Putamen (tissue), 1 donor: ENCODE results near the gene GRN.
A peak's percentile ranks its signal among the peaks of the same experiment; 100 is the strongest.

Experiments used
- DNase-seq: peaks from one replicate; pipeline ENCODE4 v3.0.0-alpha.2; 2016; ENCODE audit warnings: low spot score

The GRN gene

GRCh38 chr17:44344939-44345453 is at the start of gene GRN:
Gene GRN (plus strand): TSS chr17:44345302. CDS start chr17:44349165, 3,863 bp downstream.
- peak; percentile 99 for DNase-seq

- DNase-seq = no peak
Observed at GRCh38 chr17:44297975-44298374, 47.1 kb upstream of the GRN start.

DNA sequence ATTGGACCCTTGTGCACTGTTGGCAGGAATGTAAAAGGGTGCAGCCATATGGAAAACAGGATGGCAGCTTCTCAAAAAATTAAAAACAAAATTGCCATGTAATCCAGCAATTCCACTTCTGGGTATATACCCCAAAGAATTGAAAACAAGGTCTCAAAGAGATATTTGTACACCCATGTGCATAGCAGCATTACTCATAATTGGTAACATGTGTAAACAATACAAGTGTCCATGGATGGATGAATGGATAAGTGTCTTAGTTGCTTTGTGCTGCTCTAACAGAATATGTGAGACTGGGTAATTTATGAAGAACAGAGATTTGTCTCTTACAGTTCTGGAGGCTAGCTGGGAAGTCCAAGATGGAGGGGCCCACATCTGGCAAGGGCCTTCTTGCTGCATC is 40.5 kb upstream of the GRN start:
- DNase-seq = no peak

DNA sequence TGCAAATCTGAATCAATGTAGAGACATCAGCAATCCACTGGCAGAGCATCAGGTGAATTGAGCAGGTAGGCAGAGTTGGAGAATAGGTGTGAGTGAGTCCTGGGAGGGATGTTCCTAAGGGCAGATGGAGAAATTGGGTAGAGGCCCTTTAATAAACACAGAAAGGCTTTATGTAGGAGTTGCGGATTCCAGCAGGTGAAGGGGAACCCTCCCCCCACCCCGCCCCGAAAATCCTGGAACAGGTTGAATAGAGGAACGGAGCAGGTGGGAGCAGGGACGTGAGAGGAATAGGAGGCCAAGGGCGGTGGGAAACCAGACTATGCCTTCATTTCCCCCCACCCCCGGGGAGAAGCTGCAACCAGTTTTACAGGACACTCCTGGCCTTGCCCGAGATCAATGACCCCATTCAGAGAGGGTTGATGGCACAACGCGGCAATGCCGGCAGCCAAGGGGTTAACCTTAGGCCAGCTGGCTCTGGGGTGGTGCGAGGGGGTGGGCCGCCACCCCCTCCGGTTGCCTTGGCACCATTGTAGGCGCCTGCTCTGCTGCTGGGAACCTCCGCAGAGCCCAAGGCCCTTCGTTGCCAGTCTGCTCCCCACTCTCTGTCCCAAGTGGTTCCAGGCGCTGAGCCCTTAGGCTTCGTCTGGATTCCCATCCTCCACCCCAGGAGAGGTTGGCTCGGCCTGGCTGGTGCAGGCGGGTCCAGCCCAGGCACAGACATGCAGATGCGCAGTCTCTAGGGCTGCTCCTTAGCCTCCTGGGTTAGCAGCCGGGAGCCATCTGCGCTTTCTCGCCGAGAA is 37.5 kb upstream of the GRN start:
- DNase-seq = peak; percentile 86

DNA sequence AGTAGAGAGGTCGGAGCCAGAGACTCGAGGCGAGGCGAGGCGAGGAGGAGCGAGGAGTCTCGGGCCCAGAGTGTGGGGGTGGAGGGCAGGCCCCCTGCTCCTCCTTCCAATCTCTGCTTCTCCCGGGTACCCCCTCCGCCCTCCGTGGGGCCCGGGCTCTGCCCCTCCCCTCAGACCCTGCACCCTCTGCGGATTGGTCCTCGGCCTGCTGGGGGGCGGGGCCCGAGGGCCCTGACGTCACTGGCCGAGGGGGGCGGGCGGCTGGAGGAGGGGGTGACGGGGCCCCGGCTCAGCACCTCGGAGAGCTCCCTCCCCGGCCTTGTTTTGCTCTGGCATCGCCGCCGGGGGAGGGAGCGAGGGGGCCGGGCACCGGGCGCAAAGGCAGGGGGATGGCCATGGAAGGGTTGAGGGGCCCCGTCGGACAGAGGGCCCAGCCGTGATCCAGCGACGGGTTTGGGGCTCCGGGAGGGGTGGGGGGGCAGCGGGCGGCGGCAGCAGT is 36.7 kb upstream of the GRN start, which contains the start of gene RUNDC3A:
TSS of gene RUNDC3A (plus strand) at position 282 of the 499 bp plus-strand sequence. CDS start 232 bp downstream, outside the sequence.
- peak; percentile 96 for DNase-seq

DNA sequence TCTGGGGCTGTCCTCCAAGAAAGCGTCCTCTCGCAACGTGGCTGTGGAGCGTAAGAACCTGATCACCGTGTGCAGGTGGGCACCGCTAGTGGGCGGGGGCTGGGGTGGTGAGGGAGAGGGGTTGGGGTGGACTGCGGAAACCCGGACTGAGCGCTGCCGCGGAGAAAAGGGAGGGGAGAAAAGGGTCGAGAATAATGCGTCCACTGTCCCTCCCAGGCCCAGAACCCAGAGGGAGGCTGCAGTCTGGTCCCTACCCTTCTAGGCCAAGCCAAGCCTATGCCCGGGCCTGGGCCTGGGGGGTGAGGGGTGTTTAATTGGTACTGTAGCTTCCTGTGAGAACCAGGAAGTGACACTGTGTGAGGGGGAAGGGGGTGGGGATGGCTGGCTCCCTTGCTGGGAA is 36.2 kb upstream of the GRN start:
- DNase-seq = peak; percentile 50

GRCh38 chr17:44309472-44309871 is 35.6 kb upstream of the GRN start:
- DNase-seq = no peak

DNA sequence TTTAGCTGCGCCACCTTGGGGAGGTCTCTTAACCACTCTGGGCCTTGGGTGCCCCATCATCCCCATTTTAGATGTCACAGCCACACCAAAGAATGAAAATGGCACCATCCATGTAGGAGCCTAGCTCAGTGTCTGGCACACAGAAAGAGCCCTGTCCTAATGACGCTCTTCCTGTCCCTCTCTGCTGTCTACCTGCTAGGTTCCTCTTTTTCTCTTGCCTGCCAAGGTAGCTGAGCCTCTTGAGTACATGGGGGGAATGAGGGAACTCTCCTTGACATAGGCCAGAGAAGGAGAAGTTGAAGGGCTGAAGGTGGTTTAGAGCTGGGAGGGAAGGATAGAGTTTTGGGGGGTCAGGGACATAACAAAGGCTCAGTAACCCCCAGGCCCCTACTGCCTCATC is 34.9 kb upstream of the GRN start:
- no peak for DNase-seq

DNA sequence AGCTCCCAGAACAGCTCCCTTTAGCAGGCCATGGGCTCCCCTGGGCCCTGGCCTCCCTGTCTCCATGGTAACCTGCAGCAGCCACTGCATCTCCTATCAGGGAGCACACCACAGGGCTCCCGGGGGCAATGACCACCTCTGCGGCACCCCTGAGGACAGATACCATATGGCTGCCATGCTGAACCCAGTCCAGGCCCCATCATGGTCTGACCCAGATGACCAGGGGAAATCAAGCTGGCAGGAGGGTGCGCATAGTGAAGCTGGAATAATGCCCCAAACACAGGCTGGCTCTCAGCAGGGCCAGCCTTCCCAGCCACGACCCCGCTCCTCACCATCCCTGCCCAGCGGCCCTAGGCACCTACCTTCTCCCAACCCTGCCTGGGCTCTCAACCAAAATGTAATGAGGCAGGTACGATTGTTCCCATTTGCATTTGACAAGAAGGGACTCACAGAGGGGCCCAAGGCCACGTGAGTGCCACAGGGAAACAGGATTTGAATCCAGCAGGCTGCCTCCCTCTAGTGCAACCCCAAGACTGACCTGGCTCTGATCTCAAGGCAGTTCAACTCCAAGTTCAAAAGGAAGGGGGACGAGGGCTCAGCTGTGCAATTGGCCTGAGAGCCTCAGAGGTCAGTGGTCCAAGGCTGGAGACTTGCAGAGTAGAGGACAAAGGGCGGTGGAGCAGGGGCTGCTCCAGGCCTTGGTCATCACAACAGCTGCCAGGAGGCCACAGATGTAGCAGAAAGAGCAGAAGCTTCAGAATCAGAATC is 34.3 kb upstream of the GRN start:
- no peak for DNase-seq

DNA sequence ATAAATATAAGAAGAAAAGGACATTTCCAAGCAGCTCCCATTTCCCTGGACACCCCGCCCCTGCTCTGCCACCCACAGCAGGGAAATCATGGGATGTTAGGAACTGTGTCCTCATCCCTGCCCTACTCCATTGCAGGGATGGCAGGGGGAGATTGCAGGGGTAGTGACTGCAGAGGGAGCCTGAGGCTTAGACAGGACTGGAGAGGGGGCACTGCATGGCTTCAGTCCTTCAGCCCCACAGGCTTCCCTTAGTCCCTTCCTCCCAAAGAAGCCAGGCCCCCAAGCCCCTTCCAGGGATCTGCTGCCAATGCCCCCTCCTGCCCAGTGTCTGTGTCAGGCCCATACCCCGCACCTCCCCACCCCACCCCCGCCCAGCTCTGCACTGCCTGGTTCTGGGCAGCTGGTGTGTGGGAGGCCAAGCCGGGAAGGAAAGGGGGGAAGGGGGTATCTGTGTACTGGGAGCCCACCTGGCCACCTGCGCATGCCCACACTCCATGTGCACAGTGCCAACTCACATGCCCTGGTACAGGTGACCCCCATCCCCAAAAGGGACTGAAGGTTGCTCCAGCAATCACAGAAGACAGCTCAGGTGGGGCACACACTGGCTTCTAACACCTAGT is 33.4 kb upstream of the GRN start:
- no peak for DNase-seq

- no peak for DNase-seq
Observed at GRCh38 chr17:44312396-44313104, 32.6 kb upstream of the GRN start.

DNA sequence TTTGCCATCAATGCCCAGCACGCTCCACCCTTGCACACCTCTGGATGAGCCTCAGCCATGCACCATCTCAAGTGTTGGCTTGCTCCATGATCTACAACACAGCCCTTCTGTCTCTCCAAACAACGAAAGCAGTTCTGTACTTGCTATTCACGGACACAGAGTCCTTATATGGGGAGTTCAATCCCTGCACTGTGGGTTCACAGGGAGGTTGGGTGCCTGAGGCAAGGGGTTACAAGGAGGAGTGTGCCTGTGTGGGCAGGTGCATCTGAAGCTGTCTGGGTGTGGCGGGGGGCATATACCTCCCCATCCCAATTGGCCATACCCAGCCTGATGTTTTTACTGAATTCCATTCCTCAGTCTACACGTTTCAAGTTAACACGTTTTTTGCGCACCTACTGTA is 31.1 kb upstream of the GRN start:
- no peak for DNase-seq

DNA sequence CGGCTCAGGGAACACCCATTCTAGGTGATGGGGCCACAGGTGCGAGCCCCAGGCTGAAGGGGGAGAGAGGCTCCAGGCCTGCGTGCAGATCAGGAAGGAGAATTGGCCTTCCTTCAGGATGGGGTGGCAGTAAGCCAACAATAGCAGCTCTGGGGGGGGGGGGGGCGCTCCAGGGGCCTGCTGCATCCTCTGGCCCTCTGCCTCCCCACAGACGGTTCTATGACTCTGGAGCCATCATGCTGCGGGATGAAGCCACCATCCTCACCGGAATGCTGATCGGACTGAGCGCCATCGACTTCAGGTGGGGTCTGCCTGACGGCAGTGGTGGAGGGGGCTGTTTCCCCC is 30.6 kb upstream of the GRN start:
- DNase-seq = no peak

DNA sequence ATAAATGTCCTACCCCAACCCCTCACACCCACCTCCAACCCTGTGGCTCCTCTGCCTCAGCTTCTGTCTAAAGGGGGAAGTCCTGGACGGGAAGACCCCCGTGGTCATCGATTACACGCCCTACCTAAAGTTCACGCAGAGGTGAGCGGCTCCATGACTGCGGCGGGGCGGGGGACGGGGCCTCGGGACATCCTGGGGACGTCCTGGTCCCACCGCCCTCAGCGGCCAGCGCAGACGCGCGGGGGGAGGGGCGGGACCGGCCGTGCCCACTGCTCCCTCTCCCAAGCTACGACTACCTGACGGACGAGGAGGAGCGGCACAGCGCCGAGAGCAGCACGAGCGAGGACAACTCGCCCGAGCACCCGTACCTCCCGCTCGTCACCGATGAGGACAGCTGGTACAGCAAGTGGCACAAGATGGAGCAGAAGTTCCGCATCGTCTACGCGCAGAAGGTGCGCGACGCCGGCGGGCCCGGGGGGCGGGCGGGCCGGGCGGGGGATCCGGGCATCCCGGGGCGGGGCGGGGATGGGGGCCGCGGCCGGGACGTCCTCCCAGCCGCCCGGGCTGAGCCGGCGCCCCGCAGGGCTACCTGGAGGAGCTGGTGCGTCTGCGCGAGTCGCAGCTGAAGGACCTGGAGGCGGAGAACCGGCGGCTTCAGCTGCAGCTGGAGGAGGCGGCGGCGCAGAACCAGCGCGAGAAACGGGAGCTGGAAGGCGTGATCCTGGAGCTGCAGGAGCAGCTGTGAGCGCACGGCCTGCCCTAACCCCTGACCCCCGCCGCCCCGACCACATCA is 30.0 kb upstream of the GRN start:
- peak; percentile 45 for DNase-seq

DNA sequence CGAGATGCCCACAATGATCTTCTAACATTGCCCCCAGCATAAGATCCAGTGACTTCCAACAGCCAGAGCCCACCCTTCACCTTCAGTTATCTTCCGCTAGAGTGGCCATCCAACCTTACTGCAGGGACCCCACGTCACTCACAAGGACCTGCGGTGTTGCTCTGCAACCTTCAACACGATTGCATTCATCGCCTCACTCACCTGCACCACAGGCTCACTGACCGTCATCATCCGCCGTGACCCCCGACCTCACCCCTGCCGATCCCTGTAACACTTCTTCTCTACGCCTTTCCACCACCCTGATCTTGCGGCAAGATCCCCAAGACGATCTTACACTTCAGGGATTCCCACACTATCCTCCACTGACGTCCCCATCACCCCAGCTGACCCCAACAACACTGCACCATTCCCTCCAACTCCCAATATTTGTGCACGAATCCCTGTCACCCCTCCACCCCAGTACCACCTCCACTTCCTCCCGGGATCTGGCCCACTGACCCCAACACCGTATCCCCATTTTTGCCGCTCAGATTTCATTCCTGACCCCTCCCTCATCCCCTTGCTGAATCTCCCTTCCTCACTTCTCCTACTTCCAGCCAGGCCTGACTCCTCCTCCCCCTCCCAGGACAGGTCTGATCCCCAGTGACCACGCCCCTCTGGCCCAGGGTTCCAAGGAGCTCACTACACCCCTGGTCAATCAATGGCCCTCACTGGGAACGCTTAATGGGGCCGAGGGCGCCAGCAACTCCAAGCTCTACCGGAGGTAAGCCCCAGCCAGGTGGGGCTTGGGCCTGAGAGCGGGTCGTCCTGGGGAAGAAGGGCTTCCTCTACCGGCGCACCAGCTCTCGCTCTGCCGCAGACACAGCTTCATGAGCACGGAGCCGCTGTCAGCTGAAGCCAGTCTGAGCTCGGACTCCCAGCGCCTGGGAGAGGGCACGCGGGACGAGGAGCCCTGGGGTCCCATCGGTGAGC is 29.1 kb upstream of the GRN start:
- no peak for DNase-seq

DNA sequence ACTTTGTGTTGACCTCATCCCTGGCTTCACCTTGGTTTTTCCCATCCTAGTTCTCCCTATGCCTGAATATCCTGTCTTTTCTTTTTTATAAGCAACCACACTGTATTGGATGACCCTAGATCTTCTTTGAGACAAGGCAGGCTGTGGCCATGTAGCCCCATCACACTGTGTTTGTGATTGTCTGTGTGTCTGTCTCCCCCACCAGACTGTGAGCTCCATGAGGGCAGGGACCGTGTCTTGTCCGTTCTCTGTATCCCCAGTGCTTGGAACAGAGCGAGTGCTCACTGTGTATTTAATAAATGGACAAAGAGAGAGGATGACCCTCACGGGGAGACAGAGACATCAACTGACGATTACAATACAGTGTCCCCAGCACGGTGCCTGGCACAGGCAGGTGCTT is 27.6 kb upstream of the GRN start:
- no peak for DNase-seq

DNA sequence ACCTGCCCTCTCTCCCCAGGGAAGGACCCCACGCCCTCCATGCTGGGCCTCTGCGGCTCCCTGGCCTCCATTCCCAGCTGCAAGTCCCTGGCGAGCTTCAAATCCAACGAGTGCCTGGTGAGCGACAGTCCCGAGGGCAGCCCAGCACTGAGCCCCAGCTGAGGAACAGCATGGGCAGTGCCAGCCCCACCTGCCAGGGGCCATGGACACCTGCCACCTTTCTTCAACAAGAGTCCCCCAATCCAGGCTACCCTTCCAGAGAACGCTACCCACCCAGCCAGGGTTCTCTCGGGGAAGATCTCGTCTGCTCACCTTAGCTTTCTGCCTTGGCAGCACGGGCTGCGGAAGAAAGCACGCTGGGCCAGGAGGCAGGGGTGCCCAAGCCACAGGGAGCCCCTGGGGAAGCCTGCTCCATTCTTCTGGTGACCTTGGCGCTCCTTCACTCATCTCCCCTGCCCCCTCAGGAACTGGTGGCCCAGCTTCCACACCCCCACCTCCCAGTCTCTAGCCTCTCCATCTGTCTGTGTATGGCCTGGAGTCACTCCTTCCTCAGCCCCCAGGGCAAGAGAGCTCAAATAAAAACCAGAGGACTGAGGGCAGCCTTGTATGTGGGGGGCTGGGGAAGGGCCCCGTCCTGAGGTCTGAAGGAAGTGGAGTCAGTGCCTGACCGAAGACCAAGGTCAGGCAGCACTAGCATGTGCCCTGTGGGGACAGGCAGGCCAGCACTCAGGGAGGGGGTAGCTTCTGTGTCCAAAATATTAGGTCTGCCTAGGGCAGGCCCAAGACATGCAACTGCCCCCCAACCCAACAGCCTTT is 26.8 kb upstream of the GRN start:
- no peak for DNase-seq

- no peak for DNase-seq
Observed at GRCh38 chr17:44320066-44320465, 25.0 kb upstream of the GRN start.
